Stimulated activated naive CD4-positive, alpha-beta T cell treated with Interleukin-2 at 50 U/mL for 16 hours (primary cell): ENCODE data around the gene EIF4E.
"Not testable (repeated sequence)": the region's sequence is repeated elsewhere in the genome, so short reads cannot be mapped to it uniquely, and the experiment has no call there.

ENCODE experiments used
- DNase-seq: peaks from one replicate; lab custom pipeline; 2025; lab: John Stamatoyannopoulos, UW

The EIF4E gene

DNA sequence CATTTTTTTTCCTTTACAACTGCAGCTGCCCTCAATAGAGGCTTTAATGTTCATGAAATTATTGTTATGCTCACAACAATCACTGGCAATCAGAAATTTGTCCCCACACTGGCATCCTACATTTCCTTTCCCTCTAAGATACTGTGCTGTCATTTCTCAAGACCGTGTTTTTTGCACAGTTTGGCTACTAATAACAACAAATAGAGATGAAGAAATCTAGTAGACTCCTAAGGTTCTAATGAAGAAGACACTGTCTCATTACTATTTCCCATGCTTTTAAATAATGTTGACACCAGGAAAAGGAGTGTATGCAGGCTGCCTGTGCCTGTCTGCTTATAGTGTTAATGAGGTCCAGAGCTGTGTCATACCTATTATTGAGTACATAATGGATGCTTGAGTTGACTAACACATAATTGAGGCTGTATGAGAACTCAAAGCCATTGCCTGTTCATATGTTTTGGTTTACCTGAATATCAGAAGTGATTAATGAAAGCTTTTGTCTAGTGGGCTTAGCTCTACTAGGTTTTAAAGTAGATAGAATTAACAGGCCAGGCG, 1.5 kb upstream of the EIF4E start:
- DNase-seq, result no peak

DNA sequence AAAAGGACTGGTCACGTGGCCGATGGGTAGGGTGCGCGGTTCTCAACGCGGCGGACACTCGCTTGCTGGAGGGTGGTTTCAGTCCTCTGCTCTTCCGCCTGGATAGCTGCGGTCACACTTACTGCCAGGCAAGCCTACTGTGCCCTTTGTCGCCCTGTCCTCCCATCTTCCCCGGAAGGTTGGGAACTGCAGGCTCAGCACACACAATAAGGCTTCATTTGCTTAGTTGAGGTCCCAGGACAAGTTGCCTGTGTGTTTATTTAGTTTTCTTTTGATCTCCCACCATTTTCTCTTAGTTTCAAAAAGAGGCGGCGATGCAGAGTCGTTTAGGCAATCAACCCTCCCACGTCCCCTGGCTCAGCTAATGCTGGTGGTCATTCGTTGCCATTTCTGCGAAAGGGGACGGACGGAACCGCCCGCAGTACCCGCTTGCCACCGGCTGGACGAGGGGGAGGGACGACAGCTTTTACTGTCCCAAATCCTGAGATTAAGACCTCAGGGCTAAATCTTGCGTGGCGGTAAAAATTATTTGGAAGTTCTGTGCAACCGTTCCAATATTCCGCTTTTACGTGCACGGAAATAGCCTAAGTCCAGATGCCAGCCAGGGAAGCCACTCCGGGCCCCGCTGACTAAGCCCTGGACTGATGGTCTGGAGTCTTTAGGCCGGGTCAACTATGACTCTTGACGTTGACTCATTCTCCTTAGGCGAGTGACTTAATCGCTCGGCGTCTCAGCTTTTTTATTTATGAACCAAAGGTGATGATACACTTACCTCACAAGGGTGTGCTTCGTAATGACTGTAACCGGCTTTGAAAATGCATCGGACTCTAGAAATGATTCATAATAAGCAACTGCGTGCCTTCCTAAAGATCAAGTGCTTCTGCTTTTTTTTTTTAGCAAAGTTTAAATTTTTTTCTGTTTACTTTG, 671 bp upstream of the EIF4E start:
- DNase-seq, result peak; percentile 46

- DNase-seq, result peak; percentile 73
Measured at GRCh38 chr4:98928131-98928504, 815 bp downstream of the EIF4E start.

DNA sequence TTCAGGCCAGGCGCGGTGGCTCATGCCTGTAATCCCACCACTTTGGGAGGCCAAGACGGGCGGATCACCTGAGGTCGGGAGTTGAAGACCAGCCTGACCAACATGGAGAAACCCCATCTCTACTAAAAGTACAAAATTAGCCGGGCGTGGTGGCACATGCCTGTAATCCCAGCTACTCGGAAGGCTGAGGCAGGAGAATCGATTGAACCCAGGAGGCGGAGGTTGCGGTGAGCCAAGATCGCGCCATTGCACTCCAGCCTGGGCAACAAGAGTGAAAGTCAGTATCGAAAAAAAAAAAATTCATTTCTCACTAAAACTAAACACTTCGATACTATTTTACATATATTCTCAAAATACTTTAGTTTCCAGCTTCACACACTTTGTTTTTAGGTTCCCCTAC, 2.7 kb downstream of the EIF4E start:
- not testable (repeated sequence) for DNase-seq

DNA sequence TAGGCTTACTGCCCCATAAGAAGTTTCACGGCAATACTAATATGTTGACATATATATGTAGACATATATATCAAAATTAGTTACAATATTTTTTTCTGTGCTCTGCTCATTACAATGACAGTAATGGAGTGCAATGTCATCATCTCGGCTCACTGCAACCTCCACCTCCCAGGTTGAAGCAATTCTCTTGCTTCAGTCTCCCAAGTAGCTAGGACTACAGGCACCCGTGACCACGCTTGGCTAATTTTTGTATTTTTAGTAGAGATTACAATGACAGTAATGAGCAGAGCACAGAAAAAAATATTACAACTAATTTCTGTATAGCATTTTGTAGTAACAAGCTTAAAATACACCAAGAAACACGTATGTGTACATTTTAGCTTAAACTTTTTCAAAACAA, 7.6 kb downstream of the EIF4E start:
- no peak for DNase-seq

DNA sequence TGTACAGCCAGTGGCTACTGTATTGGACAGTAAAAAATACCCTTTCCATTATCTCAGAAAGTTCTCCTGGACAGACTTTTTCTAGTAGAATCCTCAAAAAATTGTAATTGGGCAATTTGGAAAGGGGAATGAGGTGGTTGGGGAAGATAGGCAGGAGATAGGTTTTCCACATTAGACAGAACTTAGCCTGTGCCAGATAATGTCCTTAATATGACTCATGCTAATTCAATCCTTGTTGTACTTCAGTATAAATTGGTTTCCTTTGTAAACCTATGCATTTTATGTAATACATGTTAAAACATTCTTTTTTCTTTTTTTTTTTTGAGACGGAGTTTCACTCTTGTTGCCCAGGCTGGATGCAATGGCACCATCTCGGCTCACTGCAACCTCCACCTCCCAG, 8.9 kb downstream of the EIF4E start:
- DNase-seq, result no peak

DNA sequence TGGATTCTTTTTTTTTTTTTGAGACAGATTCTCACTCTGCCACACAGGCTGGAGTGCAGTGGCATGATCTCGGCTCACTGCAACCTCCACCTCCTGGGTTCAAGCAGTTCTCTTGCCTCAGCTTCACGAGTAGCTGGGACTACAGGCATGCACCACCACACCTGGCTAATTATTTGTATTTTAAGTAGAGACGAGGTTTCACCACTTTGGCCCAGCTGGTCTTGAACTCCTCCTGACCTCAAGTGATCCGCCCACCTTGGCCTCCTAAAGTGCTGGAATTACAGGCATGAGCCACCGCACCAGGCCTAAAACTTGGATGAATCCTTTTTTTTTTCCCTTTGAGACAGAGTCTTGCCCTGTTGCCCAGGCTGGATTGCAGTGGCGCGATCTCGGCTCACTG, 18.2 kb downstream of the EIF4E start:
- not testable (repeated sequence) for DNase-seq

DNA sequence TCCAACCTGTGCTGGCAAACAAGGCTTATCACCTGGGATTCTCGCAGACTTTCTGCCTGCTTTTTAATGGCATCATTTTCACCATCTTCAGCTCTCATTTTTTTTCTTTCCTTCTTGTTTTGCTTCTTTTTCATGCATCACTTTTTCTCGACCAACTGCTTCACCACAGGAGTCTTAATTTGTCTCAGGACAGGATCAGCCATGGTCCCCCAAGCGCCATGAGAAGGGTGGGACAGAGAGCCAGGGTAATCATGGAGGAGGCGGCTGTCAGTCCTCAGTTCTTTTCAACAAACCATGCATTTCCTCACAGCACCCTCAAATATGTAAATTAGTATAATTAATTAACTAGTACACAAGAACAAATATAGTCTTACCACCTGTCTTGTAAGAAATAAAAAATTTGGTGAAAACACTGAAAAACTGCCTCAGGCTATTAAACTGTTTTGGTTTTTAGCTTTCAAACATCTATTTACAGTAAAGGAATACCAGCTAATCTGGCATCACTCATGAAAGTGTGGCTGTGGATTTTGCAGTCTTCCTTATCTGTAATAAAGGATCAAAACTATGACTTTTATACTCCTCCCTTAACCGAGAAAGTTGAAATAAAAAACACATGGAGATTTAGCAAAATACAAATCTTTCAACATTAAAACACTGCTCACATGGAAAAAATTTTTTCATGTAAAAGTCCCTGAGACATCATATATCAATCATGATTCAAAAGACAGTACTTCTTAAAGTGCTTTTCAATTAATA, 19.1 kb downstream of the EIF4E start:
- DNase-seq, result no peak

- DNase-seq, result no peak
Measured at GRCh38 chr4:98908703-98909262, 20.1 kb downstream of the EIF4E start.

- DNase-seq, result no peak
Measured at GRCh38 chr4:98908182-98908581, 20.8 kb downstream of the EIF4E start.

- DNase-seq, result no peak
Measured at GRCh38 chr4:98905839-98906238, 23.1 kb downstream of the EIF4E start.

GRCh38 chr4:98905297-98905696, 23.6 kb downstream of the EIF4E start:
- no peak for DNase-seq

DNA sequence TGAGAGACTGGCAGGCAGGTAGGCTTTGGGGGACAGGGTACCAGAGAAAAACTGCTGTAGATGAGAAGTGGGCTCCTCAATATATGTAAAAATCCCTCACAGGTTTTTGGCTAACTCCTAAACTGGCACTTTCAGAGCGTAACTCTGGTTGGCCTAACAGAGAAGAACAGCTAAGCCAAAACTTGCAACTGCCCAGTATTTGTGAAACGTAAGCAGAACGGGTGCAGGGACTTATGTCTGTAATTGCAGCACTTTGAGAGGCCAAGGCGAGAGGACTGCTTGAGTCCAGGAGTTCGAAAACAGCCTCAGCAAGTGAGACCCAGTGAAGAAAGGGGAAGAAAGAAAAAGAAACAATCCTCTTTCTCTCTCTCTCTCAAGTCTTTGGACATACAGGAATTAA, 25.0 kb downstream of the EIF4E start:
- no peak for DNase-seq

- DNase-seq, result no peak
Measured at GRCh38 chr4:98903561-98903960, 25.4 kb downstream of the EIF4E start.

DNA sequence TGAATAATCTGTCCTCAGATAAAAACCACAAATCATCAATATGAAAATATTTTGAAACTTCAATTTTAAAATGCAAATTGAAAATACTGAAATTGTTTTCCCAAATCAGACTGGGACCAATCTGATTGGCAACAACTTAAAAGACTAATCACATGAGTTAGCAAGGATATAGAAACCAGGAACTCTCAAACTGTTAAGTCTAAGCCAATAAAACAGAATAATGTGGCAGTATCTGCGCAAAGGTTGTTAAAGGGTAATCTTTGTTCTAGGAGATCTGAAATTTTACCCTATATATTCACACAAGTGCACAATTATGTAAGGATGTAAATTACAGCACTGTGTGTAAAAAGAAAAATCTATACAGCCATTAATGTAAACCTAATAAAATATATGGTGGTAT, 29.7 kb downstream of the EIF4E start:
- DNase-seq, result no peak

DNA sequence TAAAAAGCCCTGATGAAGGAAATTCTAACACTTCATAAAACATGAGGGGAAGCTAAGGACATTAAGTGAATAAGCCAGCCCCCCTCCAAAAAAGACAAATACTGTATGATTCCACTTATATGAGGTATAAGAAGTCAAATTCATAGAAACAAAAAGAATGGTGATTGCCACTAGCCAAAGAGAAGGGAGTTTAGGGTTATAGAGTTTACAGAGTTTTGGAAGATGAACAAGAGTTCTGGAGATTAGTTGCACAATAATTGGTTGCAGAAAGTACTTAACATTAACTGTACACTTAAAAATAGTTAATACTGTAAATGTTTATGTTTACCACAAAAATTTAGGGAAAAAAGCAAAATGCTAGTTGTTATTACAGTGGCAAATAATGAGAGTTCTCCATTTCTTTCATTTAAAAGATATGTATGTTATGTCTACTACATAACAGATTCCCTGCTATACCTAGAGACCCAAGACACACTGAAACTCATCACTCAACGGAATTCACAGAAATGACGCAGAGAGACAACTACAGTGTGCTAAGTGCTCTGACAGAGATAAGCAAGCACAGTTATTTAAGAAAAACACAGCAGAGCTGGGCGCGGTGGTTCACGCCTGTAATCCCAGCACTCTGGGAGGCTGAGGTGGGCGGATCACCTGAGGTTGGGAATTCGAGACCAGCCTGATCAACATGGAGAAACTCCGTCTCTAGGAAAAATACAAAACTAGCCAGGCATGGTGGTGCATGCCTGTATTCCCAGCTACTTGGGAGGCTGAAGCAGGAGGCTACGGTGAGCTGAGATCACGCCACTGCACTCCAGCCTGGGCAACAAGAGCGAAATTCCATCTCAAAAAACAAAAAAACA, 37.2 kb downstream of the EIF4E start:
- no peak for DNase-seq

- no peak for DNase-seq
Measured at GRCh38 chr4:98890702-98891455, 38.1 kb downstream of the EIF4E start.

DNA sequence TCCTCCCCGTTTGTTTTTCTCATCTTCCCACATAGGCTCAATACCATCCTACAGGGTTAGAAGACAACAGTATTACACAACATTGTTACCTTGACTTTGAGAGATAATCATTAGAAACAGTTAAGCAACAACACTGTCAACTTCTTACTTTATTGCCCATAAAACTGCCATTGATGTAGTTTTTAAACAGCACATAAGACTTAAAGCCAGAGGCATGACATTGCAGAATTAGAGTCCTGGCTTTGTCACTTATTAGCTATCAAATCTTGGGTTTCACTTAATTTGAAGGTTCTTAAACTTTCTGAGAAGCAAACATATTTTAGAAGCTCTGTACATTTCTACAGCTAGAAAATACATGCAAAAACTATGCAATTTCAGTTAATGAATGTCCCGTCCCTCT, 41.8 kb downstream of the EIF4E start:
- DNase-seq, result no peak

GRCh38 chr4:98886382-98886781, 42.6 kb downstream of the EIF4E start:
- DNase-seq, result not testable (repeated sequence)

GRCh38 chr4:98880884-98881283, 48.0 kb downstream of the EIF4E start:
- not testable (repeated sequence) for DNase-seq

DNA sequence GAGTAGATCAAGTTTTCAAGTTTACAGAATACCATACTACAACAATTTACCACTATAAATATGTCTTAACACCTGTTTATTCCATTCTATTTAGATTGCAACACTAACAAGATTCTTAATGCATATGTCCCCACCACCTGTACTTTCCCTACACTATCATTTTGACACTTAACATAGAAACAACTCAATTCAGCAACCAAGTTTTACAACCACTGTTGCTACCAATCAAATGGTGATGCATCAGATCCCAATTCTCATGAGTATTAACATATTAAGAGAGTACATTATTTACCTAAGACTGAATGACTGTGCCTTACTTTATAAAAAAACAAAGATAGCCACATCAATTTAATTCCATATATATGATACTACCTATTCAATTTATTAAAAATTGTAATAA, 49.4 kb downstream of the EIF4E start:
- DNase-seq, result no peak
